Tibial nerve (tissue), 3 donors: ENCODE data around the gene SHD.

ENCODE experiments used
- POLR2A ChIP-seq, 2 donors: fragments of 450-650 bp; IDR thresholded peaks; one replicate each; pipeline ENCODE4 v1.6.1; 2017; ENCODE audit warnings: antibody characterized with exemption in 2 of 2, mild to moderate bottlenecking in 2 of 2, moderate library complexity in 2 of 2
- TF ChIP-seq, protein P1 (sequence below), 5 experiments: fragments of 200-600 bp in 3 of 5; fragments of 450-650 bp in 2 of 5; sonication (generic) in 3 of 5; IDR thresholded peaks; one replicate each; pipeline ENCODE4 v1.5.1; 2016 to 2019; ENCODE audit warnings: antibody characterized with exemption in 5 of 5, mild to moderate bottlenecking in 3 of 5, moderate library complexity in 2 of 5

DNA sequence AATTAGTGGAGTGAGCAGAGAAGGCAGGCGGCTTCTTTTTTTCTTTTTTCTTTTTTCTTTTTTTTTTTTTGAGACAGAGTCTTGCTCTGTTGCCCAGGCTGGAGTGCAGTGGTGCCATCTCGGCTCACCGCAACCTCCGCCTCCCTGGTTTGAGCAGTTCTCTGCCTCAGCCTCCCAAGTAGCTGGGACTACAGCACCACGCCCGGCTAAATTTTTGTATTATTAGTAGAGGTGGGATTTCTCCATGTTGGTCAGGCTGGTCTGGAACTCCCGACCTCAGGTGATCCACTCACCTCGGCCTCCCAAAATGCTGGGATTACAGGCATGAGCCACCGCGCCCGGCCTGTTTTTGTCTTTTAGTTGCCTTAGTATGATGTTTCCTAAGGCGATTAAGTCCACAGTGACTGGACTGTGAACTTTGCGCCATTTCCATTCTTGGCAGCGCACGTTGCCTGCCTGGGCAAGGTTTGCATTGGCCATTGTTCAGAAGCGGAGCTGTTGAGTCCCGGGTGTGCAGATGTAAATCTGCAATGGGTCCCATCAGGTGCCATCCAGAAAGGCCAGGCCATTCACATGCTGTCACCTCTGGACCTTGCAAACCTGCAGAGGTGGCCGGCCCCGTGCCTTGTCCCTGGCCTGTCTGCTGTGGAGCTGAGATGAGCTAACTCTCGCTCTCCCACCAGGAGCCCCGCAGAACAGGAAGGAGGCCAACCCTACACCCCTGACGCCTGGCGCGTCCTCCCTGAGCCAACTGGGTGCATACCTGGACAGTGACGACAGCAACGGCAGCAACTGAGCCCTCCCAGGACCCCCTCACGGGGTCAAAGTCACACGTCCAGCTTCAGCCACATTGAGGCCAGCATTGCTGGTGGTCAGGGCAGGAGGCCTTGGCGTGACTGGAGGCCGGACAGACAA, 10.9 kb upstream of the SHD start:
- TF ChIP-seq POLR2A (IDR thresholded peaks at IDR 0.05) = no peak
- TF ChIP-seq, protein P1, sequence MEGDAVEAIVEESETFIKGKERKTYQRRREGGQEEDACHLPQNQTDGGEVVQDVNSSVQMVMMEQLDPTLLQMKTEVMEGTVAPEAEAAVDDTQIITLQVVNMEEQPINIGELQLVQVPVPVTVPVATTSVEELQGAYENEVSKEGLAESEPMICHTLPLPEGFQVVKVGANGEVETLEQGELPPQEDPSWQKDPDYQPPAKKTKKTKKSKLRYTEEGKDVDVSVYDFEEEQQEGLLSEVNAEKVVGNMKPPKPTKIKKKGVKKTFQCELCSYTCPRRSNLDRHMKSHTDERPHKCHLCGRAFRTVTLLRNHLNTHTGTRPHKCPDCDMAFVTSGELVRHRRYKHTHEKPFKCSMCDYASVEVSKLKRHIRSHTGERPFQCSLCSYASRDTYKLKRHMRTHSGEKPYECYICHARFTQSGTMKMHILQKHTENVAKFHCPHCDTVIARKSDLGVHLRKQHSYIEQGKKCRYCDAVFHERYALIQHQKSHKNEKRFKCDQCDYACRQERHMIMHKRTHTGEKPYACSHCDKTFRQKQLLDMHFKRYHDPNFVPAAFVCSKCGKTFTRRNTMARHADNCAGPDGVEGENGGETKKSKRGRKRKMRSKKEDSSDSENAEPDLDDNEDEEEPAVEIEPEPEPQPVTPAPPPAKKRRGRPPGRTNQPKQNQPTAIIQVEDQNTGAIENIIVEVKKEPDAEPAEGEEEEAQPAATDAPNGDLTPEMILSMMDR (IDR thresholded peaks at IDR 0.05) = no peak
